ENCODE measurements around the gene MTFMT. TPM values are rescaled to one million over a fixed set of nuclear protein-coding genes. Genes with fewer than 3 reads are reported as not detected.
A peak's percentile ranks its signal among the peaks of the same experiment; 100 is the strongest.

The MTFMT gene
- total and polyA plus RNA-seq, 2 of the 13 experiments (the other 11 are each of a cell fraction or from before 2014, with no cell fraction given) = 9.9 to 23.2 TPM

DNA sequence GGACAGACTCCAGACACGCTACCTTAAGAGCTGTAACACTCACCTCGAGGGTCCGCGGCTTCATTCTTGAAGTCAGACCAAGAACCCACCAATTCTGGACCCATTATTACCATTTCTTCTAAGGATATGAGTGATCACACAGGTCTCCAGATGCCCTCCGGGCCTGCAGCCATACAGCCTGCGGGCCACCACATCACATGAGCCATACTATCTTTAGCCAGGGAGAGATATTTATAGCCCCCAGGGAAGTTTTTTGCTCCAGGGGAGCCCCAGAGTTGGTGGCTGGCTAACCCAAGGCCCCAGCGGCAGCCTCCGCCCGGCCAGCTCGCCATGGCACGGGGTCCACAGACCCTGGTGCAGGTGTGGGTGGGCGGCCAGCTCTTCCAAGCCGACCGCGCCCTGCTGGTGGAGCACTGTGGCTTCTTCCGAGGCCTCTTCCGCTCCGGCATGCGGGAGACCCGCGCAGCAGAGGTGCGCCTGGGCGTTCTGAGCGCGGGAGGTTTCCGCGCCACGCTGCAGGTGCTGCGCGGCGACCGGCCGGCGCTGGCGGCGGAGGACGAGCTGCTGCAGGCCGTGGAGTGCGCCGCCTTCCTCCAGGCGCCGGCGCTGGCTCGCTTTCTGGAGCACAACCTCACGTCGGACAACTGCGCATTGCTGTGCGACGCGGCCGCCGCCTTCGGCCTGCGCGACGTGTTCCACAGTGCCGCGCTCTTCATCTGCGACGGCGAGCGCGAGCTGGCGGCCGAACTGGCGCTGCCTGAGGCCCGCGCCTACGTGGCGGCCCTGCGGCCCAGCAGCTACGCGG is 47.2 kb upstream of the MTFMT start, which contains the start of gene KBTBD13:
KBTBD13 (plus strand) TSS at position 261 of the 805 bp plus-strand sequence; CDS start at position 331, 70 bp downstream.
- ChIA-PET POLR2A (interaction anchor here (1.3 kb wide), 1 partner anchor 12 kb away, joined by 3 read pairs; no protein-coding TSS in a partner anchor), CTCF (ENCODE audit: low intra/inter-chr PET ratio, low total read pairs) (no interaction called here)
- Histone ChIP-seq H3K27ac (ENCODE audit: extremely low read length, insufficient read depth, low read length) (no peak within 1 kb of the TSS), H3K27me3 (ENCODE audit: control insufficient read depth in 1 of 2, insufficient read depth in 2 of 2, low read length in 2 of 2) (peaks cover 0 to 4% of the 10 kb centered on the region in 2 experiments; a peak in 1 of 5 replicates), H3K79me2 (ENCODE audit: insufficient read depth, low read length) (no peaks in the 10 kb centered on the region), H4K20me1 (ENCODE audit: insufficient read depth, low read length) (no peaks in the 10 kb centered on the region), H3K4me1 (ENCODE audit: insufficient read depth, low read length) (peaks cover 28% of the 10 kb centered on the region), H2AFZ (ENCODE audit: low read length) (no peak within 1 kb of the TSS), H3K9me3 (ENCODE audit: low read length) (no peaks in the 10 kb centered on the region), H3K4me3 (replicated peaks in 1 of 3; ENCODE audit: insufficient read depth in 1 of 3, low read depth in 2 of 3, low read length in 3 of 3) (no peak within 1 kb of the TSS), H3K9ac (ENCODE audit: insufficient read depth, low read depth, low read length) (no peak within 1 kb of the TSS), H3K36me3 (replicated peaks in 1 of 2; ENCODE audit: control insufficient read depth in 1 of 2, insufficient read depth in 2 of 2, low read length in 2 of 2) (no peaks in the 10 kb centered on the region), H3K4me2 (ENCODE audit: low read depth, low read length) (no peak within 1 kb of the TSS)
- ATAC-seq (no peak), DNase-seq (ENCODE audit: low spot score) (no peak), FAIRE-seq (no peak)
- in situ Hi-C loops (cut with HindIII; ENCODE audit: extremely low pct_ligation_motif_present, low pct_unique_long_range_greater_than_20kb) (no loop called here), intact Hi-C loops (cut with micrococcal nuclease; ENCODE audit: unreplicated experiment) (no loop called here)
- no TSS peak for BruUV-seq (replicated peaks)
- 94% methylated on average over 56 of the region's 73 CpGs for WGBS (ENCODE audit: low lambda C conversion rate)
- TF ChIP-seq ZNF549 (CRISPR knock-in tag; IDR thresholded peaks at IDR 0.05) = no peak
- TF ChIP-seq, protein P1, sequence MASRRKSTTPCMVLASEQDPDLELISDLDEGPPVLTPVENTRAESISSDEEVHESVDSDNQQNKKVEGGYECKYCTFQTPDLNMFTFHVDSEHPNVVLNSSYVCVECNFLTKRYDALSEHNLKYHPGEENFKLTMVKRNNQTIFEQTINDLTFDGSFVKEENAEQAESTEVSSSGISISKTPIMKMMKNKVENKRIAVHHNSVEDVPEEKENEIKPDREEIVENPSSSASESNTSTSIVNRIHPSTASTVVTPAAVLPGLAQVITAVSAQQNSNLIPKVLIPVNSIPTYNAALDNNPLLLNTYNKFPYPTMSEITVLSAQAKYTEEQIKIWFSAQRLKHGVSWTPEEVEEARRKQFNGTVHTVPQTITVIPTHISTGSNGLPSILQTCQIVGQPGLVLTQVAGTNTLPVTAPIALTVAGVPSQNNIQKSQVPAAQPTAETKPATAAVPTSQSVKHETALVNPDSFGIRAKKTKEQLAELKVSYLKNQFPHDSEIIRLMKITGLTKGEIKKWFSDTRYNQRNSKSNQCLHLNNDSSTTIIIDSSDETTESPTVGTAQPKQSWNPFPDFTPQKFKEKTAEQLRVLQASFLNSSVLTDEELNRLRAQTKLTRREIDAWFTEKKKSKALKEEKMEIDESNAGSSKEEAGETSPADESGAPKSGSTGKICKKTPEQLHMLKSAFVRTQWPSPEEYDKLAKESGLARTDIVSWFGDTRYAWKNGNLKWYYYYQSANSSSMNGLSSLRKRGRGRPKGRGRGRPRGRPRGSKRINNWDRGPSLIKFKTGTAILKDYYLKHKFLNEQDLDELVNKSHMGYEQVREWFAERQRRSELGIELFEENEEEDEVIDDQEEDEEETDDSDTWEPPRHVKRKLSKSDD (CRISPR knock-in tag; IDR thresholded peaks at IDR 0.05; ENCODE audit: low read depth) = peak; percentile 30; the same call in 1 of the 2 replicates
